Measurements from ENCODE around the gene HOXC10.

GRCh38 chr12:53939141-53940108 lies 45.5 kb upstream of the HOXC10 start:
- TF ChIP-seq CTCF (IDR thresholded peaks at IDR 0.05; ENCODE audit: control extremely low read depth in 1 of 3, insufficient read depth in 1 of 3, low read depth in 1 of 3, low read length in 3 of 3) (no peak), TEAD4 (IDR thresholded peaks at IDR 0.05; ENCODE audit: low read depth, low read length) (no peak), SIN3A (conservative IDR thresholded peaks at IDR 0.05 in 1 of 2, IDR thresholded peaks at IDR 0.05 in 1 of 2; ENCODE audit: low read depth in 1 of 2, low read length in 2 of 2) (no peak), KDM5A (IDR thresholded peaks at IDR 0.05; ENCODE audit: low read length) (no peak), CREB1 (IDR thresholded peaks at IDR 0.05) (no peak), CEBPB (IDR thresholded peaks at IDR 0.05; ENCODE audit: low read depth, low read length) (peak; percentile 92), HDAC6 (IDR thresholded peaks at IDR 0.05; ENCODE audit: low read depth, low read length) (no peak), POLR2A (IDR thresholded peaks at IDR 0.05; ENCODE audit: control extremely low read depth in 1 of 2, low read depth in 2 of 2, low read length in 2 of 2) (no peak), SUZ12 (IDR thresholded peaks at IDR 0.05; ENCODE audit: low read length) (peak; percentile 95), KDM1A (IDR thresholded peaks at IDR 0.05; ENCODE audit: borderline replicate concordance, low read length) (no peak)
